Endothelial cell (in vitro differentiated cells): Measurements from ENCODE around the gene GRIN1. TPM values are rescaled to one million over a fixed set of nuclear protein-coding genes. Genes with fewer than 3 reads are reported as not detected.

Experiments used
- DNase-seq: peaks from one replicate; pipeline ENCODE4 v3.0.0; 2021; ENCODE audit warnings: low spot score
- H3K27ac Mint-ChIP-seq: one replicate; pipeline ENCODE4 v1.8.0; 2021; ENCODE audit warnings: mixed read lengths, inconsistent platforms; ENCODE audit not compliant: unreplicated experiment
- H3K27me3 Mint-ChIP-seq: one replicate; pipeline ENCODE4 v1.8.0; 2021; ENCODE audit warnings: mild to moderate bottlenecking, moderate library complexity, mixed read lengths, inconsistent platforms; ENCODE audit not compliant: unreplicated experiment
- H3K36me3 Mint-ChIP-seq: one replicate; pipeline ENCODE4 v1.8.0; 2021; ENCODE audit warnings: mild to moderate bottlenecking, low read depth, mixed read lengths, inconsistent platforms; ENCODE audit not compliant: unreplicated experiment
- H3K4me1 Mint-ChIP-seq: one replicate; pipeline ENCODE4 v1.8.0; 2021; ENCODE audit warnings: mild to moderate bottlenecking, mixed read lengths, inconsistent platforms; ENCODE audit not compliant: unreplicated experiment
- H3K4me3 Mint-ChIP-seq: one replicate; pipeline ENCODE4 v1.8.0; 2021; ENCODE audit warnings: mild to moderate bottlenecking, mixed read lengths, inconsistent platforms; ENCODE audit not compliant: unreplicated experiment
- H3K9me3 Mint-ChIP-seq: one replicate; pipeline ENCODE4 v1.8.0; 2021; ENCODE audit warnings: mixed read lengths, inconsistent platforms; ENCODE audit not compliant: unreplicated experiment
- total RNA-seq: library from RNA; stranded (reverse); fragmentation: NEBNext Ultra II Directional; extraction: Animal tissue kit (Norgen Biotek cat#: 25700); gene quantifications from one replicate; pipeline ENCODE4 v1.2.1, GENCODE V29; 2021; ENCODE audit not compliant: unreplicated experiment
- TF ChIP-seq, protein P1 (sequence below): fragments of 200-600 bp; sonication (generic); IDR thresholded peaks from one replicate; pipeline ENCODE4 v1.5.0; 2021; ENCODE audit warnings: antibody characterized with exemption; ENCODE audit not compliant: unreplicated experiment

GRIN1 gene
- total RNA-seq, 1 donor from 2014 or later, result not detected

DNA sequence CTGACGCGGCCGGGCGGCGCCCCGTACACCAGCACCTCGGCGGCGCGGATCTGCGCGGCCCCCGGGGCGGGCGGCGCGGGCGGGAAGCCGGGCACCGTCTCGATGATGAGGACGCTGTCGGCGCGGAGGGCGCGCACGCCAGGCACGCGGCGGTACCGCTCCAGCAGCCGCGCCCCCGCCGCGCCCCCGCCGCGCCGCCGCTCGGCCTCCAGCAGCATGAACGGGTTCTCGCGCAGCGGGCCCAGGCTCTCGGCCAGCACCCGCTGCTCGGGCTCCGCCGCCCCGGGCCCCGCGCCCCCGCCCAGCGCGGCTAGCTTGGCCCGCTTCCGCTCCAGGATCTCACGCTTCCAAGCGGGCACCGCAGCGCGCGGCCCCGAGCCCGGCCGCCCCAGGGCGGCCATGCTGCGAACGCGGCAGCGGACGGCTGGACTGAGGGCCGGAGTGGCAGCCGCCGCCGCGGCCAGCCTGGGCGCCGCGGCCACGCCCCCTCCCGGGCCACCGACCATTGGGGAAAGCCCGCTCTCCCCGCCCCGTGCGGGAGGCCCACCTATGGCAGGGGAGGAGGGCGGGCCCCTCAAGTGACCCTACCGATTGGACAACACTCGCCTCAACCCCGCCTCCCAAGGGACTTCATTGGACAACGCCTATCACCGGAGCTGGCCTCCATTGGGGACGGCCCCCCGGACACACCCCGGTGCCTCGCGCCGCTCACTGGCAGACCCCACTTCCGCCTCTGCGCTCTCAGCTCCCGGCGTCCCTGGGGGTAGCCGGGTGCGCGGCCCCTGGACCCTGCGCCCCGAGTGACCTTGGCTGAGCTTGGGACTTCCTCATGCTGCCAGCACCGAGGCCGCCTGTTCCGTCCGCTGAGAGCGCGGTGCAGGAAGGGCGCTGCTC lies 61.6 kb downstream of the GRIN1 start, which contains the start of gene TPRN:
TPRN (minus strand) TSS at position 431 of the 894 bp plus-strand sequence; CDS start at position 401, 30 bp downstream.
- TF ChIP-seq, protein P1, sequence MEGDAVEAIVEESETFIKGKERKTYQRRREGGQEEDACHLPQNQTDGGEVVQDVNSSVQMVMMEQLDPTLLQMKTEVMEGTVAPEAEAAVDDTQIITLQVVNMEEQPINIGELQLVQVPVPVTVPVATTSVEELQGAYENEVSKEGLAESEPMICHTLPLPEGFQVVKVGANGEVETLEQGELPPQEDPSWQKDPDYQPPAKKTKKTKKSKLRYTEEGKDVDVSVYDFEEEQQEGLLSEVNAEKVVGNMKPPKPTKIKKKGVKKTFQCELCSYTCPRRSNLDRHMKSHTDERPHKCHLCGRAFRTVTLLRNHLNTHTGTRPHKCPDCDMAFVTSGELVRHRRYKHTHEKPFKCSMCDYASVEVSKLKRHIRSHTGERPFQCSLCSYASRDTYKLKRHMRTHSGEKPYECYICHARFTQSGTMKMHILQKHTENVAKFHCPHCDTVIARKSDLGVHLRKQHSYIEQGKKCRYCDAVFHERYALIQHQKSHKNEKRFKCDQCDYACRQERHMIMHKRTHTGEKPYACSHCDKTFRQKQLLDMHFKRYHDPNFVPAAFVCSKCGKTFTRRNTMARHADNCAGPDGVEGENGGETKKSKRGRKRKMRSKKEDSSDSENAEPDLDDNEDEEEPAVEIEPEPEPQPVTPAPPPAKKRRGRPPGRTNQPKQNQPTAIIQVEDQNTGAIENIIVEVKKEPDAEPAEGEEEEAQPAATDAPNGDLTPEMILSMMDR, result no peak
- H3K4me3 Mint-ChIP-seq, result peak within 1 kb of the TSS; percentile 88
- peaks cover 10% of the 10 kb centered on the region for H3K27me3 Mint-ChIP-seq
- H3K36me3 Mint-ChIP-seq, result no peaks in the 10 kb centered on the region
- H3K4me1 Mint-ChIP-seq, result peaks cover 2% of the 10 kb centered on the region
- peak; percentile 98 for DNase-seq
- H3K27ac Mint-ChIP-seq, result no peak within 1 kb of the TSS
- H3K9me3 Mint-ChIP-seq, result no peaks in the 10 kb centered on the region

DNA sequence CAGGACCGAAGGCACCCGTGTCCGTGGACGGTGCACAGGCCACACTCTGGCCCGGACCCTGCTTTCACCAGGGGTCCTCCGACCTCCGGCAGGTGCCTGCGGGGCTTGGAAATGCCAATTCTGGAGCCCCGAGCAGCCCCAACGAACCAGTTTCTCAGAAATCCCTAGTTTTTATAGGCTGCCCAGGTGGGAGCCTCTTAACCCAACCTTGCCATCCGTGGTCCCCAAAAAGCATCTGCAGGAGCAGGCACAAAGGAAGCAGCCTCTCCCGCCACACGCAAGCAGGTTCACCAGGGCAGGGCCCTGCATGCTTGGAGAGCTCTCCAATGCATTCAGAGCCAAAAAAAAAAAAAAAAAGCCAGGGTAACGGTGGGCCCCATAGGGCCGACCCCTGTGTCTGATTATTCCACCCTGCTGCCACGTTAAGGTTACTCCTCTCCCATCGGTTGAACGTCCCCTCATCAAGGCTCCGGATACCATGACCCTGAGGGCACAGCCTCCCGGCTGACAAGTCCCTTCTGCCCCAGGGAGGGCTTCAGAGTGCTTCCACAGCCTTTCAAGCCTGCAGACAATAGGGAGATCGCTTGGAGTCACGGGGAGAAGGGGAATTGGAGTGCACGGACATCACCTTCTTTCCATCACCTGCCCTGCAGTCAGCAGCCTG lies 62.4 kb downstream of the GRIN1 start:
- H3K9me3 Mint-ChIP-seq, result no peaks in the 10 kb centered on the region
- H3K27me3 Mint-ChIP-seq, result peaks cover 10% of the 10 kb centered on the region
- H3K4me1 Mint-ChIP-seq, result peaks cover 8% of the 10 kb centered on the region
- TF ChIP-seq, protein P1, result no peak
- no peak for DNase-seq
- no peak overlapping the region for H3K27ac Mint-ChIP-seq
- peak overlapping the region; percentile 77 for H3K4me3 Mint-ChIP-seq
- no peaks in the 10 kb centered on the region for H3K36me3 Mint-ChIP-seq

DNA sequence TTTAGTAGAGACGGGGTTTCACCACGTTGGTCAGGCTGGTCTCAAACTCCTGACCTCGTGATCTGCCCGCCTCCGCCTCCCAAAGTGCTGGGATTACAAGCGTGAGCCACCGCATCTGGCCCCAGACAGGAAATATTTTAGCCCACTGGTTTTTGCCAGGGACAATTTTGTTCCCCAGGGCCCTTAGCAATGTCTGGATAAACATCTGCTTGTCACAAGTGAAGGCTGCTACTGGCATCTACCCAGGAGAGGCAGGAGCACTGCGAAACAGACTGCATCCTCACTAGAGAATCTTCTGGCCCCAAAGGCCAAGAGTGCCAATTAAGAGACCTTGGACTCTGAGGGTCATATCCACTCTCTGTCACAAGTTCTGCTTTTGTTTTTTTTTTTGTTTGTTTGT lies 64.0 kb downstream of the GRIN1 start:
- Mint-ChIP-seq H3K27me3 (peaks cover 8% of the 10 kb centered on the region), H3K27ac (no peak overlapping the region), H3K4me1 (peaks cover 21% of the 10 kb centered on the region), H3K9me3 (no peaks in the 10 kb centered on the region), H3K36me3 (peaks cover 12% of the 10 kb centered on the region), H3K4me3 (no peak overlapping the region)
- TF ChIP-seq, protein P1, result no peak
- DNase-seq, result no peak

DNA sequence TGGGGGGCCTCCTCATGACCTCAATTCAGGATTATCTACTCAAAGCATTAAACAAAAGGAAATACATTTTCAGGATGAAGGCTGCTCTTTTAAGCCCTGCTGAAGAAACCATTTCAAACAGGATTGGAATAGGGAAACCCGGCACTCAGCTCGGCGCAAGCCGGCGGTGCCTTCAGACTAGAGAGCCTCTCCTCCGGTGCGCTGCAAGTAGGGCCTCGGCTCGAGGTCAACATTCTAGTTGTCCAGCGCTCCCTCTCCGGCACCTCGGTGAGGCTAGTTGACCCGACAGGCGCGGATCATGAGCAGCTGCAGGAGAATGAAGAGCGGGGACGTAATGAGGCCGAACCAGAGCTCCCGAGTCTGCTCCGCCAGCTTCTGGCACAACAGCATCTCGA lies 65.8 kb downstream of the GRIN1 start:
- Mint-ChIP-seq H3K4me1 (peaks cover 21% of the 10 kb centered on the region), H3K27ac (peak overlapping the region; percentile 48), H3K36me3 (peaks cover 15% of the 10 kb centered on the region), H3K4me3 (peak overlapping the region; percentile 97), H3K9me3 (no peaks in the 10 kb centered on the region), H3K27me3 (peaks cover 9% of the 10 kb centered on the region)
- DNase-seq, result no peak
- TF ChIP-seq, protein P1, result no peak
